ENCODE data around the gene RNF223. TPM values are rescaled to one million over a fixed set of nuclear protein-coding genes. Genes with fewer than 3 reads are reported as not detected.
A peak's percentile ranks its signal among the peaks of the same experiment; 100 is the strongest.

RNF223 gene
- total and polyA plus RNA-seq, 2 of the 8 experiments (the other 6 are each of a cell fraction or from before 2014, with no cell fraction given), result not detected

GRCh38 chr1:1087351-1088028, 13.4 kb upstream of the RNF223 start:
- no peak overlapping the region for H3K27ac ChIP-seq (ENCODE audit: low read depth, low read length)
- H3K14ac ChIP-seq (ENCODE audit: insufficient read length), result no peak overlapping the region
- TF ChIP-seq SP1 (IDR thresholded peaks at IDR 0.05; ENCODE audit: low read depth, low read length), result no peak
- no peak for TF ChIP-seq CREB1 (IDR thresholded peaks at IDR 0.05)
- TF ChIP-seq PHF8 (conservative IDR thresholded peaks at IDR 0.05; ENCODE audit: low read depth, low read length), result no peak
- TF ChIP-seq KDM4A (IDR thresholded peaks at IDR 0.05; ENCODE audit: low read depth, low read length, severe bottlenecking), result no peak
- no peak for TF ChIP-seq CEBPB (IDR thresholded peaks at IDR 0.05; ENCODE audit: low read depth, low read length)
- TF ChIP-seq TCF12 (IDR thresholded peaks at IDR 0.05; ENCODE audit: low read depth, low read length), result no peak
- no peak for TF ChIP-seq E2F6 (IDR thresholded peaks at IDR 0.05)
- no peak for TF ChIP-seq RFX5 (IDR thresholded peaks at IDR 0.05; ENCODE audit: borderline replicate concordance, low read depth, low read length)
- TF ChIP-seq POU5F1 (IDR thresholded peaks at IDR 0.05; ENCODE audit: low read depth, low read length), result no peak
- TF ChIP-seq EGR1 (IDR thresholded peaks at IDR 0.05; ENCODE audit: borderline replicate concordance, low read depth, low read length), result no peak
- TF ChIP-seq RNF2 (IDR thresholded peaks at IDR 0.05; ENCODE audit: borderline replicate concordance, low read depth, low read length, missing control alignments, poor library complexity, severe bottlenecking), result no peak
- no peak for TF ChIP-seq NANOG (IDR thresholded peaks at IDR 0.05; ENCODE audit: insufficient read depth, low read depth, low read length, poor library complexity, severe bottlenecking)
- TF ChIP-seq YY1 (IDR thresholded peaks at IDR 0.05; ENCODE audit: low read depth, low read length), result no peak

More at GRCh38 chr1:1087351-1088028, 13.4 kb upstream of the RNF223 start:
- ChIA-PET POLR2A (ENCODE audit: partially characterized antibody) (interaction anchor here (0.9 kb wide), 1 partner anchor 184 kb away, joined by 3 read pairs; no protein-coding TSS in a partner anchor), CTCF (ENCODE audit: partially characterized antibody) (interaction anchor here (0.7 to 2.4 kb wide), 5 partner anchors 24 to 177 kb away, joined by 3 to 8 read pairs (median 4); partner anchors contain the start of gene TTLL10)
- Histone ChIP-seq H3K79me2 (ENCODE audit: control insufficient read depth in 1 of 2, insufficient read depth in 2 of 2, low read length in 2 of 2) (no peaks in the 10 kb centered on the region), H2BK120ac (replicated peaks; ENCODE audit: low read depth, low read length) (no peak overlapping the region), H3K4me3 (ENCODE audit: extremely low read depth in 1 of 4, insufficient read depth in 2 of 4, low read depth in 3 of 4, low read length in 4 of 4) (no peak overlapping the region), H3K36me3 (ENCODE audit: control insufficient read depth in 2 of 4, insufficient read depth in 4 of 4, low read length in 3 of 4) (no peaks in the 10 kb centered on the region), H2BK20ac (ENCODE audit: low read length) (no peak overlapping the region), H3K4me1 (replicated peaks in 1 of 4; ENCODE audit: control insufficient read depth in 3 of 4, insufficient read depth in 4 of 4, low read length in 3 of 4) (no peaks in the 10 kb centered on the region), H2BK15ac (ENCODE audit: low read length) (no peak overlapping the region), H2AFZ (ENCODE audit: low read length) (no peak overlapping the region), H2BK12ac (ENCODE audit: low read depth, low read length) (no peak overlapping the region), H4K20me1 (replicated peaks in 1 of 2; ENCODE audit: control insufficient read depth in 1 of 2, insufficient read depth in 2 of 2, low read length in 2 of 2) (peaks cover 0 to 3% of the 10 kb centered on the region in 2 experiments), H3K56ac (replicated peaks; ENCODE audit: insufficient read length, low read depth, low read length) (no peak overlapping the region), H4K8ac (ENCODE audit: extremely low read depth, insufficient read depth, low read length) (peak overlapping the region; percentile 25; the same call in 1 of the 2 replicates), H3K4ac (replicated peaks; ENCODE audit: insufficient read length, low read depth, low read length) (no peak overlapping the region), H2AK5ac (ENCODE audit: low read depth, low read length) (no peak overlapping the region), H3K9me3 (ENCODE audit: insufficient read depth in 2 of 2, low read depth in 1 of 2, low read length in 1 of 2) (peaks cover 0 to 7% of the 10 kb centered on the region in 2 experiments; a peak in 1 of 4 replicates), H3K9ac (replicated peaks in 1 of 4; ENCODE audit: extremely low read depth in 1 of 4, low read depth in 3 of 4, low read length in 3 of 4) (no peak overlapping the region), H3K4me2 (ENCODE audit: insufficient read depth in 1 of 2, low read depth in 2 of 2, low read length in 2 of 2) (no peak overlapping the region), H4K91ac (replicated peaks; ENCODE audit: insufficient read length, low read length) (no peak overlapping the region), H2BK5ac (ENCODE audit: low read depth, low read length) (no peak overlapping the region), H4K5ac (ENCODE audit: insufficient read length, low read depth, low read length) (no peak overlapping the region), H3K79me1 (ENCODE audit: low read depth, low read length) (no peaks in the 10 kb centered on the region), H3K23me2 (ENCODE audit: low read depth, low read length) (no peaks in the 10 kb centered on the region), H3K27me3 (replicated peaks in 1 of 4; ENCODE audit: control insufficient read depth in 3 of 4, extremely low read depth in 1 of 4, insufficient read depth in 3 of 4, low read length in 3 of 4) (no peaks in the 10 kb centered on the region; a peak in 1 of 7 replicates), H3K23ac (ENCODE audit: insufficient read length) (no peak overlapping the region), H3K18ac (ENCODE audit: extremely low read depth, low read length) (no peak overlapping the region)
- DNase-seq (ENCODE audit: low read depth in 1 of 2, low spot score in 2 of 2) (no peak), FAIRE-seq (no peak)
- 95% methylated on average over 33 of the region's 38 CpGs; no CpG with 5 or more reads in 1 of the 2 experiments for WGBS, 2 experiments (ENCODE audit: extremely low coverage in 1 of 2, insufficient coverage in 1 of 2, insufficient read length in 1 of 2, insufficient replicate concordance in 2 of 2, low coverage in 1 of 2, low lambda C conversion rate in 2 of 2, missing lambda C conversion rate in 1 of 2)

Measured in H1 (cell line).